SK-N-SH treated with all-trans-retinoic acid at 6 μM for 48 hours (cell line): ENCODE measurements around the gene LUC7L.
"Not testable (repeated sequence)": the region's sequence is repeated elsewhere in the genome, so short reads cannot be mapped to it uniquely, and the experiment has no call there.

ENCODE experiments used
- ATAC-seq: fragments of 200-7000 bp; cut with Tn5 transposase; 3 replicates; pipeline ENCODE4 v1.9.1; 2020; ENCODE audit warnings: mild to moderate bottlenecking, moderate library complexity
- ARNTL ChIP-seq: fragments of 450-650 bp; formaldehyde crosslinking; IDR thresholded peaks from 2 replicates; pipeline ENCODE4 v1.5.0; 2020; ENCODE audit warnings: low read depth, mild to moderate bottlenecking, moderate library complexity, borderline replicate concordance
- ESRRG ChIP-seq: fragments of 250-450 bp; sonication (Bioruptor Pico); IDR thresholded peaks from 2 replicates; pipeline ENCODE4 v1.6.1; 2021; ENCODE audit warnings: mild to moderate bottlenecking
- GLIS3 ChIP-seq: fragments of 250-450 bp; sonication (Bioruptor Pico); IDR thresholded peaks from 2 replicates; pipeline ENCODE4 v1.5.0; 2020; ENCODE audit warnings: mild to moderate bottlenecking, moderate library complexity
- ISL1 ChIP-seq: fragments of 250-450 bp; sonication (Bioruptor Pico); IDR thresholded peaks from 2 replicates; pipeline ENCODE4 v2.1.2; 2022; ENCODE audit warnings: mild to moderate bottlenecking, moderate library complexity
- OSR1 ChIP-seq: fragments of 250-450 bp; sonication (Bioruptor Pico); IDR thresholded peaks from 2 replicates; pipeline ENCODE4 v1.8.0; 2022; ENCODE audit warnings: moderate library complexity, mild to moderate bottlenecking, inconsistent platforms
- PATZ1 ChIP-seq: fragments of 250-450 bp; sonication (Bioruptor Pico); IDR thresholded peaks from 2 replicates; pipeline ENCODE4 v1.8.0; 2020; ENCODE audit warnings: mild to moderate bottlenecking, moderate library complexity, borderline replicate concordance
- POU6F1 ChIP-seq: fragments of 250-450 bp; sonication (Bioruptor Pico); IDR thresholded peaks from 2 replicates; pipeline ENCODE4 v1.8.0; 2021; ENCODE audit warnings: low read depth, mild to moderate bottlenecking, moderate library complexity, borderline replicate concordance
- PPARA ChIP-seq: fragments of 250-450 bp; sonication (Bioruptor Pico); IDR thresholded peaks from 2 replicates; pipeline ENCODE4 v1.5.0; 2020; ENCODE audit warnings: mild to moderate bottlenecking, borderline replicate concordance
- TCF4 ChIP-seq: fragments of 250-450 bp; sonication (Bioruptor Pico); IDR thresholded peaks from 2 replicates; pipeline ENCODE4 v1.8.0; 2021; ENCODE audit warnings: mild to moderate bottlenecking, moderate library complexity, borderline replicate concordance
- TOX ChIP-seq: fragments of 250-450 bp; sonication (Bioruptor Pico); IDR thresholded peaks from 2 replicates; pipeline ENCODE4 v1.8.0; 2021; ENCODE audit warnings: mild to moderate bottlenecking, moderate library complexity, borderline replicate concordance
- ZC3H10 ChIP-seq: fragments of 250-450 bp; sonication (Bioruptor Pico); IDR thresholded peaks from 2 replicates; pipeline ENCODE4 v1.5.1; 2021; ENCODE audit warnings: mild to moderate bottlenecking, moderate library complexity
- ZFP3 ChIP-seq: fragments of 250-450 bp; sonication (Bioruptor Pico); IDR thresholded peaks from 2 replicates; pipeline ENCODE4 v1.5.0; 2020; ENCODE audit warnings: mild to moderate bottlenecking, moderate library complexity
- ZFP30 ChIP-seq: fragments of 450-650 bp; formaldehyde crosslinking; IDR thresholded peaks from 2 replicates; pipeline ENCODE4 v1.5.0; 2022; ENCODE audit warnings: mild to moderate bottlenecking, moderate library complexity
- ZNF565 ChIP-seq: fragments of 450-650 bp; formaldehyde crosslinking; conservative IDR thresholded peaks from 2 replicates; pipeline ENCODE4 v1.5.0; 2020; ENCODE audit warnings: low read depth, mild to moderate bottlenecking, moderate library complexity
- ZNF70 ChIP-seq: fragments of 450-650 bp; formaldehyde crosslinking; IDR thresholded peaks from 2 replicates; pipeline ENCODE4 v1.5.0; 2020; ENCODE audit warnings: mild to moderate bottlenecking, moderate library complexity
- TF ChIP-seq, protein P1 (sequence below): fragments of 250-450 bp; sonication (Bioruptor Pico); IDR thresholded peaks from 2 replicates; pipeline ENCODE4 v1.5.1; 2021; ENCODE audit warnings: mild to moderate bottlenecking, moderate library complexity
- TF ChIP-seq, protein P2 (sequence below): fragments of 250-450 bp; sonication (Bioruptor Pico); IDR thresholded peaks from 2 replicates; pipeline ENCODE4 v1.5.1; 2020; ENCODE audit warnings: low read depth, mild to moderate bottlenecking, moderate library complexity
- TF ChIP-seq, protein P3 (sequence below): fragments of 250-450 bp; sonication (Bioruptor Pico); IDR thresholded peaks from 2 replicates; pipeline ENCODE4 v1.5.0; 2020; ENCODE audit warnings: mild to moderate bottlenecking, moderate library complexity

Gene LUC7L

DNA sequence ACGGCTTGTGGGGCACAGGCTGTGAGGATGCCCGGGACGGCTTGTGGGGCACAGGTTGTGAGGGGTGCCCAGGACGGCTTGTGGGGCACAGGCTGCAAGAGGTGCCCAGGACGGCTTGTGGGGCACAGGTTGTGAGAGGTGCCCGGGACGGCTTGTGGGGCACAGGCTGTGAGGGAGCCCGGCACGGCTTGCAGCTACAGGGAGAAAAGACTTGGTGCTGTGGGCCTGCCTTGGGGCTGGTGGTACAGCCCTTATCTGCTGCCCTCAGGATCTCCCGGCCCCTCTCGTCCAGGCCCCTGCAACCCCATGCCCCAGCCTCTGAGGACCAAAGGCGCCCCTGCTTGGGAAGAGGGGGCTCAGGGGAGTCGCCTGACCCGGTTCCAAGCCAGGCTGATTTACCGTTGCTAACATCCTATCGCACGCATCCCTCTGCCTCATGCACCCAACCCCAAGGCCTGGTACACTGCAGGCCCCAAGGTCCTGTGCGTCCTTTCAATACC lies 68.5 kb downstream of the LUC7L start:
- ATAC-seq, result no peak
- no peak for TF ChIP-seq PATZ1 (CRISPR knock-in tag)
- TF ChIP-seq, protein P1, sequence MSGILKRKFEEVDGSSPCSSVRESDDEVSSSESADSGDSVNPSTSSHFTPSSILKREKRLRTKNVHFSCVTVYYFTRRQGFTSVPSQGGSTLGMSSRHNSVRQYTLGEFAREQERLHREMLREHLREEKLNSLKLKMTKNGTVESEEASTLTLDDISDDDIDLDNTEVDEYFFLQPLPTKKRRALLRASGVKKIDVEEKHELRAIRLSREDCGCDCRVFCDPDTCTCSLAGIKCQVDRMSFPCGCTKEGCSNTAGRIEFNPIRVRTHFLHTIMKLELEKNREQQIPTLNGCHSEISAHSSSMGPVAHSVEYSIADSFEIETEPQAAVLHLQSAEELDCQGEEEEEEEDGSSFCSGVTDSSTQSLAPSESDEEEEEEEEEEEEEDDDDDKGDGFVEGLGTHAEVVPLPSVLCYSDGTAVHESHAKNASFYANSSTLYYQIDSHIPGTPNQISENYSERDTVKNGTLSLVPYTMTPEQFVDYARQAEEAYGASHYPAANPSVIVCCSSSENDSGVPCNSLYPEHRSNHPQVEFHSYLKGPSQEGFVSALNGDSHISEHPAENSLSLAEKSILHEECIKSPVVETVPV (CRISPR knock-in tag), result no peak
- no peak for TF ChIP-seq ZFP3 (CRISPR knock-in tag)
- no peak for TF ChIP-seq ARNTL (CRISPR knock-in tag)
- TF ChIP-seq OSR1 (CRISPR knock-in tag), result no peak

DNA sequence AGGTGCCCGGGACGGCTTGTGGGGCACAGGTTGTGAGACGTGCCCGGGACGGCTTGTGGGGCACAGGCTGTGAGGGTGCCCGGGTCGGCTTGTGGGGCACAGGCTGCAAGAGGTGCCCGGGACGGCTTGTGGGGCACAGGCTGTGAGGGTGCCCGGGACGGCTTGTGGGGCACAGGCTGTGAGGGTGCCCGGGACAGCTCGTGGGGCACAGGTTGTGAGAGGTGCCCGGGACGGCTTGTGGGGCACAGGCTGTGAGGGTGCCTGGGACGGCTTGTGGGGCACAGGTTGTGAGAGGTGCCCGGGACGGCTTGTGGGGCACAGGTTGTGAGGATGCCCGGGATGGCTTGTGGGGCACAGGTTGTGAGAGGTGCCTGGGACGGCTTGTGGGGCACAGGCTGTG lies 69.0 kb downstream of the LUC7L start:
- ATAC-seq, result not testable (repeated sequence)

GRCh38 chr16:159136-159849 lies 70.0 kb downstream of the LUC7L start:
- no peak for ATAC-seq
- TF ChIP-seq ESRRG (CRISPR knock-in tag), result no peak
- no peak for TF ChIP-seq TOX (CRISPR knock-in tag)
- TF ChIP-seq ZC3H10 (CRISPR knock-in tag), result no peak
- no peak for TF ChIP-seq TCF4 (CRISPR knock-in tag)
- TF ChIP-seq POU6F1 (CRISPR knock-in tag), result no peak
- no peak for TF ChIP-seq ZNF565 (CRISPR knock-in tag)
- TF ChIP-seq GLIS3, result no peak
- TF ChIP-seq, protein P2, sequence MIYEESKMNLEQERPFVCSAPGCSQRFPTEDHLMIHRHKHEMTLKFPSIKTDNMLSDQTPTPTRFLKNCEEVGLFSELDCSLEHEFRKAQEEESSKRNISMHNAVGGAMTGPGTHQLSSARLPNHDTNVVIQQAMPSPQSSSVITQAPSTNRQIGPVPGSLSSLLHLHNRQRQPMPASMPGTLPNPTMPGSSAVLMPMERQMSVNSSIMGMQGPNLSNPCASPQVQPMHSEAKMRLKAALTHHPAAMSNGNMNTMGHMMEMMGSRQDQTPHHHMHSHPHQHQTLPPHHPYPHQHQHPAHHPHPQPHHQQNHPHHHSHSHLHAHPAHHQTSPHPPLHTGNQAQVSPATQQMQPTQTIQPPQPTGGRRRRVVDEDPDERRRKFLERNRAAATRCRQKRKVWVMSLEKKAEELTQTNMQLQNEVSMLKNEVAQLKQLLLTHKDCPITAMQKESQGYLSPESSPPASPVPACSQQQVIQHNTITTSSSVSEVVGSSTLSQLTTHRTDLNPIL, result no peak
- TF ChIP-seq OSR1 (CRISPR knock-in tag), result no peak
- TF ChIP-seq PPARA (CRISPR knock-in tag), result no peak
- no peak for TF ChIP-seq ZNF70 (CRISPR knock-in tag)
- TF ChIP-seq, all 23 proteins: peak for 0

DNA sequence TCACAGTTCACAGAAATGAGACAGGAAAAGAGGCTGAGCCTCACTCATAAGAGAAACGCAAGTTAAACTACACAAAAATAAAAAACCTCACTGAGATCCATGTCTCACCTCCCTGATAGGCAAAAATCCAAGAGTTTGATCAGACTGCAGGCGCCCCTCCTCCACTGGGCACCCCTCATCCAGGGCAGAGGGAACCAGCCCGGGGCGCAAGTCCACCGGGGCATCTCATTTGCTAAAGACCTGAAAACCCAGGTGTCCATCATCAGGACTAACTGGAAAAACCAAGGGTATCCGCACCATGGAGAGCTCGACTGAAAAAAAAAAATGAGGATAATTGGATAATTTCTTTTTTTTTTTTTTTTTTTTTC lies 74.2 kb downstream of the LUC7L start:
- TF ChIP-seq ZFP30 (CRISPR knock-in tag), result no peak
- TF ChIP-seq, all 23 proteins: peak for 0
- no peak for ATAC-seq

DNA sequence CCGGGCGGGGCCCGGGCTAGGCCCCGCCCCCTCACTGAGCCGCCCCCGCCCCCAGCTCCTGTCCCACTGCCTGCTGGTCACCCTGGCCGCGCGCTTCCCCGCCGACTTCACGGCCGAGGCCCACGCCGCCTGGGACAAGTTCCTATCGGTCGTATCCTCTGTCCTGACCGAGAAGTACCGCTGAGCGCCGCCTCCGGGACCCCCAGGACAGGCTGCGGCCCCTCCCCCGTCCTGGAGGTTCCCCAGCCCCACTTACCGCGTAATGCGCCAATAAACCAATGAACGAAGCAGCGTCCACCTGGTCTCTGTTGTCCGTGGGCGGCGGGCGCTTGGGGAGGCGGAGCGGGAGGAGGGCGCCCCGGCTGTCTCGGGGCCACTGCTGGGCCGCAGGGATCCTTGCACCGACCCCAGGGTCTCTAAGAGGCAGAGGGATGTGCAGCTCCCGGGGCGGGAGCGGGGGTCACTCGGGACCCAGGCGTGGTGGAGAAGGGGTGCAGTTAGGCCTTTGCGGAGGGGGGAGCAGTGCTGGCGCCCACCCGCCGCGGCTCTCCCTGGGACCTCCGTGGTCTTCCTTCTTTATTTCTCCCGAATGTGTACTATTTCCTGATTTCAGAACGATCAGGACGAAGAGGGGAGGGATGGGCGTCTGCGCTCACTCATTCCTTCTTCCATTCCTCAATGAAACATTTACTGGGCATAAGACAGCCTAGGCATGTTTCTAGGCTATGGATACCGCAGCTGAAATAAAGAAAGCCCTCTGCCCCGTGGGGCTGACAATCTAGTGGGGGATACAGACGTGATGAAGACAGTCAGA lies 74.8 kb downstream of the LUC7L start:
- TF ChIP-seq ZFP3 (CRISPR knock-in tag), result no peak
- TF ChIP-seq ISL1 (CRISPR knock-in tag), result no peak
- TF ChIP-seq, protein P3, sequence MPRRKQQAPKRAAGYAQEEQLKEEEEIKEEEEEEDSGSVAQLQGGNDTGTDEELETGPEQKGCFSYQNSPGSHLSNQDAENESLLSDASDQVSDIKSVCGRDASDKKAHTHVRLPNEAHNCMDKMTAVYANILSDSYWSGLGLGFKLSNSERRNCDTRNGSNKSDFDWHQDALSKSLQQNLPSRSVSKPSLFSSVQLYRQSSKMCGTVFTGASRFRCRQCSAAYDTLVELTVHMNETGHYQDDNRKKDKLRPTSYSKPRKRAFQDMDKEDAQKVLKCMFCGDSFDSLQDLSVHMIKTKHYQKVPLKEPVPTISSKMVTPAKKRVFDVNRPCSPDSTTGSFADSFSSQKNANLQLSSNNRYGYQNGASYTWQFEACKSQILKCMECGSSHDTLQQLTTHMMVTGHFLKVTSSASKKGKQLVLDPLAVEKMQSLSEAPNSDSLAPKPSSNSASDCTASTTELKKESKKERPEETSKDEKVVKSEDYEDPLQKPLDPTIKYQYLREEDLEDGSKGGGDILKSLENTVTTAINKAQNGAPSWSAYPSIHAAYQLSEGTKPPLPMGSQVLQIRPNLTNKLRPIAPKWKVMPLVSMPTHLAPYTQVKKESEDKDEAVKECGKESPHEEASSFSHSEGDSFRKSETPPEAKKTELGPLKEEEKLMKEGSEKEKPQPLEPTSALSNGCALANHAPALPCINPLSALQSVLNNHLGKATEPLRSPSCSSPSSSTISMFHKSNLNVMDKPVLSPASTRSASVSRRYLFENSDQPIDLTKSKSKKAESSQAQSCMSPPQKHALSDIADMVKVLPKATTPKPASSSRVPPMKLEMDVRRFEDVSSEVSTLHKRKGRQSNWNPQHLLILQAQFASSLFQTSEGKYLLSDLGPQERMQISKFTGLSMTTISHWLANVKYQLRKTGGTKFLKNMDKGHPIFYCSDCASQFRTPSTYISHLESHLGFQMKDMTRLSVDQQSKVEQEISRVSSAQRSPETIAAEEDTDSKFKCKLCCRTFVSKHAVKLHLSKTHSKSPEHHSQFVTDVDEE (CRISPR knock-in tag), result no peak
- TF ChIP-seq, protein P2, result no peak
- TF ChIP-seq ZC3H10 (CRISPR knock-in tag), result no peak
- TF ChIP-seq, all 23 proteins: peak for 0
- peak; percentile 70 for ATAC-seq

DNA sequence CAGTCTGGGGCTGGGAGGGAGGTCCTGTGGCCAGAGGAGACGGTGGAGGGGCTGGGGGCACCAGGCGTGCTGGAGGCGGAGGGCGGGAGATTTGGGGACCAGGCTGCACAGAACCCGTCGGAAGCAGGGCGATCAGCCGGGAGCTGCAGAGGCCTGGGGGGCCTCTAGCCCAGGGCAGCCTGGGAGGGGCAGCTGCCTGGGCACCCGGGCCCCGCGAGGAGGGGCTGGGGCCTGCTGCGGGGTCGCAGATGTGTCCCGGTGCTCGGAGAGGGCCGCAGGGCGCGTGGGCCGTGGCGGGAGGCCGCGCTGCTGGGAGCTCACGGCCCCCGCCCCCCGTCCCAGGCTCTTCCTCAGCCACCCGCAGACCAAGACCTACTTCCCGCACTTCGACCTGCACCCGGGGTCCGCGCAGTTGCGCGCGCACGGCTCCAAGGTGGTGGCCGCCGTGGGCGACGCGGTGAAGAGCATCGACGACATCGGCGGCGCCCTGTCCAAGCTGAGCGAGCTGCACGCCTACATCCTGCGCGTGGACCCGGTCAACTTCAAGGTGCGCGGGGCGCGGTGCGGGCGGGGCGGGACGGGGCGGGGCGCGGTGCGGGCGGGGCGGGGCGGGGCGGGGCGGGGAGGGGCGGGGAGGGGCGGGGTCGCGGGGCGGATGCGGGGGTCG lies 75.6 kb downstream of the LUC7L start:
- ATAC-seq, result peak; percentile 7

GRCh38 chr16:153129-153521 lies 76.1 kb downstream of the LUC7L start:
- not testable (repeated sequence) for ATAC-seq
